HG02885 (cell line): ENCODE data around the gene CSGALNACT2.

Experiments used
- ATAC-seq: cut with Tn5 transposase; IDR thresholded peaks from one replicate; pipeline ENCODE4 v1.9.1; 2021; ENCODE audit warnings: mild to moderate bottlenecking; ENCODE audit not compliant: unreplicated experiment, poor library complexity

Gene CSGALNACT2

DNA sequence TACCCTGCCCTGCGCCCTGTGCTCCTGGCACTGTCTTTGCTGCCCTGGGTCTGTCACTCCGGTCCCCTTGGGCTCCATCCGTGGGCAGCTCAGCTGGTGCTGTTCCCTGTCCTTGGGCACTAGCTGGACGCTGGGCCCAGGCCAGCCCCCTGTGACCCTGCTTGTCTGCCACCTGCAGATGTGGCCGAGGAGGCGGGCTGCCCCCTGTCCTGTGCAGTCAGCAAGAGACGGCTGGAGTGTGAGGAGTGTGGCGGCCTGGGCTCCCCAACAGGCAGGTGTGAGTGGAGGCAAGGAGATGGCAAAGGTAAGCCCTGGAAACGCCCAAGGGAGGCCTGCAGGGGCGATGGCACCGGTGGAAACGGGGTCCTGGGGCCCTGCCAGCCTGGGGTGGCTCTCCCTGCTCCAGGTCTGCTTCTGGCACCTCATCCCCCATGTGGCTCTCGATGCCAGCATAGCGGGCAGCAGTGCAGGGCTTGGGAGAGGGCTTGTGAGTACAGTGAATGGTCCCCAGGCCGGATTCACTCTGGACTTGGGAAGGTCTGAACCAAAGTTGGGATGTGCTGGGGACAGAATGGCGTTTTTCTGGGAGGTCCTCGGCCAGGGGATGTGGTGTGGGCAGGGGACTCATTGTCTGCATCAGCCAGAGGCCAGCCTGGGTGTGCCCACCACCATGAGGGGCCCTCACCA is 26.2 kb upstream of the CSGALNACT2 start:
- ATAC-seq, result no peak

DNA sequence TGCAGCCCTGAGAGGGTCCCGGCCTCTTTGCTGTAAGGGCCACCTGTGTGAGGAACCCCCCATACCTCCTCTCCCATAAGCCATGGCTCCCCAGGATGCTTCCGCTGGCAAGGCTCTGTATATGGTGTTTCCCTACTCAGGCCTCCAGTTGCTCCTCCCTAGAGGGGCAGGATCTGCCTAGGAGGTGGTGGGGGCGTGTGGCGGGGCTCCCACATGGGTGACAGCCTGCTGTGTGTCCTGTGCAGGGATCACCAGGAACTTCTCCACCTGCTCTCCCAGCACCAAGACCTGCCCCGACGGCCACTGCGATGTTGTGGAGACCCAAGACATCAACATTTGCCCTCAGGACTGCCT is 25.7 kb upstream of the CSGALNACT2 start:
- ATAC-seq, result no peak

DNA sequence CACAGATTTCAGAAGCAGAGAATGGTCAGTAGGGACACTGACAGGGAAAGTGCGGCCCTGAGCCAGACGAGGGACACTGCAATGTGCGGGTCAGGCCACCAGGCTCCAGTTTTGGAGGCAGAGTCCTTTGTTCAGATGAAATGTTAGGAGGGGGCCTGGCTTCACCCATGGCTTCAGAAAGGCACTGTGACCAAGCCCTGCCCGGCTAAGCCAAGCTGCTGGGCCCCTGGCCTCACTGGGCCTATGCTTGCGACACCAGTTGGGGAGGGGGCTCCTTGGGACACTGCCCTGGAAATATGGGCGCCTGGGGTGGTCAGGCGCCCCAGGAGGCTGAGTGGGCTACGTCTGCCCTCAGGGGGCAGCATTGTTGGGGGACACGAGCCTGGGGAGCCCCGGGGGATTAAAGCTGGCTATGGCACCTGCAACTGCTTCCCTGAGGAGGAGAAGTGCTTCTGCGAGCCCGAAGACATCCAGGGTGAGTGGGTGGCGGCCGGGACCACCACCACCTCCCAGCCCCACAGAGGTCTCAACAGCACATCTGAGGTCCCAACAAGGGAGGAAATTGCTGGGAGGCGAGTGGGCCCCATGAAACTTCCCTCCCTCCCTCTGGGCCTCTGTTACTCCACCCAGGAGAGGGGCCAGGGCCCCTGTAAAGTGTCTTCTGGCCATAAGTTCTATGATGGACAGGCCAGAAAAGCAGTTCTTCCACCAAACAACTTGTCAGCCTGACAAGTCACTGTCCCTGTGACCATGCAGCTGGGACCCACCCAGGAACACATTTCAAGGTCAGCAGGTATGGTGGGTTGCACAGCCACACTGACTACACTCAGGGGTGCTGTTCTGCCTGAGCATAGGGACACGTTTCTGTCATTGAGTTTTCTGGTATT is 24.8 kb upstream of the CSGALNACT2 start:
- ATAC-seq, result no peak

- no peak for ATAC-seq
Observed at GRCh38 chr10:43114088-43114742, 24.0 kb upstream of the CSGALNACT2 start.

GRCh38 chr10:43114743-43115611 is 23.3 kb upstream of the CSGALNACT2 start:
- ATAC-seq, result no peak

DNA sequence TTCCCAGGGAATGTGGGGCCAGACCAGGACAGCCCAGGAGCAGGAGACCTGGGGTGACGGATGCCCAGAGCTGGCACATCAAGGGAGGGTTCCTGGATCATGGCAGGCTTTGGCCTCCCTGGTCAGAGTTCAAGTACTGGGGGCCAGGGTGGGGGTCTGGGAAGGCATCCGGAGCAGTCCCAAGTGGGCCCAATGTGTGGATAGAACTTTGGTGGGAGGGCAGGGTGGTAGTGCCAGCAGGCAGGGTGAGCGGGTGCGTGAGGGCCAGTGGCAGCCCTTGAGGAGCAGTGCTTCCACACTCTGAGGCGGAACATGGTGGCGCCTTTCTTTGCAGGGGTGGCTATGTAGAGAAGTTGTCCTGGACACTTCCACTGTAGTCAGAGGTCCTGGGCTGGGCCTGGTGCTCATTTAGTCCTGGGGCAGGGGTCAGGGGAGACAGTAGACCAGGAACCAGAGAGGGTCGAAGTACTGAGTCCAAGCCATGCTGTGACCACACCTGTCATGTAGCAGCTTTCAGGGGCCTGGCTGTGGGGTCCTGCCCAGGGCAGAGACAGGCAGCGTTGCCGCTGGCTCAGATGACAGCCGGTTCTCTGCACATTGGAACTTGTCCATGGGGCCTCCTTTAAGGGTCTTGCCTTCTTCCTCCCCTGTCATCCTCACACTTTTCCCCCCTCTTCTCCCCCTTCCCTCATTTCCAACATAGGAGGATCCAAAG is 22.2 kb upstream of the CSGALNACT2 start:
- no peak for ATAC-seq

DNA sequence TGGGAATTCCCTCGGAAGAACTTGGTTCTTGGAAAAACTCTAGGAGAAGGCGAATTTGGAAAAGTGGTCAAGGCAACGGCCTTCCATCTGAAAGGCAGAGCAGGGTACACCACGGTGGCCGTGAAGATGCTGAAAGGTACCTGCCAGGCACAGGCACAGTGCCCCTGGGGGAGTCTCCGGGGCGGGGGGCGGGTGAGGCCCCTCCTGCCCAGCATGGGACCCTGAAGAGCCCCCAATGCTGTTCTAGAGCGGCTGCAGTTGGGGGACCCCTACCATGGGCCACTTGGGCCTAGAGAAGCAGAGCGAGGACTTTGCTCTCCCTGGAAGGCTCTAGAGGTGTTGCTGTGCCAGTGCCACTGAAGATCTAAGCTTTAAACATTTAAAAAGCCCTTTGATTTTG is 21.6 kb upstream of the CSGALNACT2 start:
- ATAC-seq, result no peak

DNA sequence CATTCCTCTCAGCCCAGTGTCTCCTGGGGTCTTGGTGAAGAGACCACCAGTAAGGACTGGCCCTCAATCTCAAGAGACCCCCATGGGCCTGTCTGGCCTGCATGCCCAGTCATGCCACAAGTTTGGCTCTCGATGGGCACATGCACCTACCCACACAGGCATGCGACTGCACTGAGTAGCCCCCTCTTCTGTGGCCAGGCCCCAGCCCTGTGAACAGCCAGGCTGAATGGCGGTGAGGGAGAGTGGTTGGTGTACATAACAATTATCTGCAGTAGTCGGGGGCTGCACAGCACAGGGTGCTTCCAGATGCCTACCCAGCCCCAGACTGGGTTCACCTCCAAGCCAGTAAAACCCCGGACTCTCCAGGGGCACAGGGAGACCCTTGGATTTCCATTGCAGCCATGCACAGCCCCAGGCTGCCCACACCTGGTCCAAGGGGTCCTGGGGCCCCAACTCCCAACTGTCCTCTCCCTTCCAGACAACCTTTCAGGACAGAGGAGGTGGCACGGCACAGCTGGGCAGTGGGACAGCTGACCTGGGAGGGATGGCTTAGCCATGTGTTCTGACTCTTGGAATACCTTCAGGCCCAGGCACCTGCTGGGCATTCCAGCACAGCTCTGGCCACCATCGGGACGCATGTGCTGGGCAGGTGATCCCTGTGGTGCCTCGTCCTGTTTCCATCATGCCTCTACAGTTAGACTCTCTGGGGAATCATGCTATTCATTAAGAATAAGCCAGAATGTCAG is 21.0 kb upstream of the CSGALNACT2 start:
- no peak for ATAC-seq

DNA sequence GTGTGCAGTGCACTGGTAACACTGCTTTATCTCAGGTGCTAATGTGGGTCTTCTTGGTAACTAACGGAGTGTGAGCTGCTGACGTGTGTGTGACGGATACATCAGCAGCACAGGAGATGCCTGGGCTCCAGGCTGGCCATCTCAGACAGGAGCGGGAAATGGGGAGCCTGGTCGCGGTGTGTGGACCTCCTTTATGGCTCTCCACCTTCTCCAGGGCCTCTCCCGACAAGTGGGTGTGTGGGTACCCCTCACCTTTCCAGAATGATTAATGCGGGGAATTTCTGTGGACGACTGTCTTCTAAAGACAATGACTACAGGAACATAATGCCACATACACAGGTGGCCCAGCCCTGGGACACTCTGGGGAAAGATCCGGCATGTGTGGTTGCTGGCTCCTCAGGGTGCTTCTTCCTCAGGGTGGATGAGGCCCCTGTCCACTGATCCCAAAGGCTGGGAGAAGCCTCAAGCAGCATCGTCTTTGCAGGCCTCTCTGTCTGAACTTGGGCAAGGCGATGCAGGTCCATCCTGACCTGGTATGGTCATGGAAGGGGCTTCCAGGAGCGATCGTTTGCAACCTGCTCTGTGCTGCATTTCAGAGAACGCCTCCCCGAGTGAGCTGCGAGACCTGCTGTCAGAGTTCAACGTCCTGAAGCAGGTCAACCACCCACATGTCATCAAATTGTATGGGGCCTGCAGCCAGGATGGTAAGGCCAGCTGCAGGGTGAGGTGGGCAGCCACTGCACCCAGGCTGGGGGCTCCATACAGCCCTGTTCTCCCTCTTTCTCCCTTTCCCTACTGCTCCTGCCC is 20.3 kb upstream of the CSGALNACT2 start:
- ATAC-seq, result no peak

- ATAC-seq, result no peak
Observed at GRCh38 chr10:43118631-43119415, 19.4 kb upstream of the CSGALNACT2 start.

- no peak for ATAC-seq
Observed at GRCh38 chr10:43119416-43120115, 18.7 kb upstream of the CSGALNACT2 start.

- ATAC-seq, result no peak
Observed at GRCh38 chr10:43120116-43120928, 17.9 kb upstream of the CSGALNACT2 start.

- ATAC-seq, result peak; percentile 89
Observed at GRCh38 chr10:43120929-43121314, 17.3 kb upstream of the CSGALNACT2 start.

DNA sequence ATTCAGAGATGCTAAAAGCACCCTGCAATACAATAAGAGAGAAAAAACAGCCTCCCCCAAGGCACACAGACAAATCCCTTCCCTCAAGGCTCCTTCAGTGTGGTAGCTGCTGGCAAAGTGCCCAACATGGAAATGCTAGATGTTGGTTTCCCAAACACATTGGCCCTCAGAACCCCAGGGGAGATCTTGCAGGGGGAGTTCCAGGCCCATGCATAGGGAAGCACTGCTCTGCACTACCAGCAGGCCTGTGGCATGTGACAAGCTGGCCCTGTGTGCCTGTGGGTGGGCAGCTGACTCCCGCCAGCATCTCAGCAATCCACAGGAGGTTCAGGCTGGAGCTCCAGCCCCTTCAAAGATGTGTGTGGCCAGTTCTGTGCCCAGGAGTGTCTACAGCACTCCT is 16.8 kb upstream of the CSGALNACT2 start:
- no peak for ATAC-seq

GRCh38 chr10:43122096-43122495 is 16.1 kb upstream of the CSGALNACT2 start:
- ATAC-seq, result no peak

- ATAC-seq, result no peak
Observed at GRCh38 chr10:43122826-43123225, 15.4 kb upstream of the CSGALNACT2 start.
